ENCODE measurements around the gene SUPT4H1. TPM values are rescaled to one million over a fixed set of nuclear protein-coding genes. Genes with fewer than 3 reads are reported as not detected.

The SUPT4H1 gene
- total RNA-seq: 49.4 and 71.9 TPM in 2 replicates

DNA sequence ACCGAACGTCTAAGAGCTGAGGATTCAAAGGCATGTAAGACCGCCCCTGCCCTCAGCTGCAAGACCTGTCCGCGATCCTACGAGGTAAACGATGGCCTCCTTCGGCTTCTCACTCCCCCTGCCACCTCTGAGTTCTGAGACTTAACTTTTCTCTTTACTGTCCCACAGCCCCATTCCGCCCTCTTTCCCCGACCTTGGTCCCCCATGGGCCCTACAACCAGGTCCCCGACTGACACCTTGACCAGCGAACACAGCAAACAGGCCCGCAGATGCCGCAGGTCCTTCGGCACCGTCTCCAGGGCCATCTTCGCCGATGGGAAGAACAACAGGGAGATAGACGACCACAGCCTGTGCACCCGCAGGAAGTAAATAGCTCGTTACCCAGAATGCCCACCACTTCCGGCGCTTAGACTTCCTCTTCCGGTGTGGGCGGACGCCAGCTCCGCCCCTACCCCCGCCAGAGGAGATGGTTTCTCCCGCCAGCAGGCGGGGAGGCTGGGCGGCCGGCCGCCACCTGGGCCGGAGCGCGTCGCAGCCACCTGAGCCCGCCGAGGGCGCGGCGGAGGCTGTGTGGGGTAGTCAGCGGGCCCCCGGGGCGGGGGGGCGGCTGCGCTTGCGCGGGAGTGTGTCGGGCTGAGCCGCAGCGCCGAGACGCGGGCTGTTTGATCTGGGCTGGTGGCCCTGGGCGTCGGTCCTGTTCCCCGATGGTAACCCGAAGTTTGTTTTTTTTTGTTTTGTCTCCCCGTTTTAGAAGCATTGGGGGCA is at the start of gene SUPT4H1:
TSS of gene SUPT4H1 (minus strand) at position 371 of the 765 bp plus-strand sequence. CDS start at position 305, 66 bp downstream.

DNA sequence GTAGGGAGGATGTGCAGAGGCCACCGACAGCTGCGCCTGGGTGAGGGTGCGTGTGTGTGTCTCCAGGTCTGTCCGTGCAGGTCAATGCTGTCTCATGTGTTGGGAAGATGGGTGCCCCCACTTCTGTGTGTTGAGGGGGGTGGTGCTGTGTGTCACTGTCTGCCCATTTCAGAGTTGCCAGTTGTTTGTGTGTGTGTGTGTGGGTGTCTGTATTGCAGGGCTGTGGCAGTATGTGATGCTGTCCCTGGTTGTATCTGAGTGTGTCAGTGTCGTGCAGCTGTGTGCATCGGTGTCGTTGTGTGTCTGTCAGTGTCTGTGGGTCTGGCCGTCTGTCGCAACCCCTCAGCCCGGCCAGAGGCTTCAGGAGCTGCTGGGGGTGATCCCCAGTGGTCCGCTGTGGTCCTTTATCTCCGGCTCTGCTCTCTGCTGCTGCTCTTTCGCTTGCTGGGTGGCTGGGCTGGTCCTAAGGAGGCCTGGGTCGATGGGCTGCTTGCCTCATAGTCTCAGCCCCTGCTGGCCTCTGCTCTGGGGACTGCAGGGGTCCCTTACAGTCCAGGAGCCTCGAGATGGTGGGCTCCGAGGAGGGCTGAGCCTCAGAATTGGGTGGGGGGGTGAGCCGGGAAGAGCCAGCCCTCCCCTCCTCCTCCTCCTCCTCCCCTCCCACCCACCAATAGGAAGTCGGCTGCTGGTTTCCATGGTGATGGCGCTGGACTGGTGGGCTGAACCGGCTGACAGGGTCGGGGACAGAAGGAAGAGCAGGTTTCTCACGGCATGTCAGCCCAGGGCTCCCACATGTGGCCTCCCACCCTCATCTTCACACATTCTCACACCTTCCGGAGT is 23.6 kb downstream of the SUPT4H1 start, which contains the start of gene TSPOAP1:
TSS of gene TSPOAP1 (minus strand) at position 601 of the 840 bp plus-strand sequence. CDS start 875 bp downstream, outside the sequence.

Other genes starting within 250 kb of the SUPT4H1 start
- gene OR4D1, start 203.8 kb downstream of the SUPT4H1 start, total RNA-seq: not detected in 2 replicates
- not detected in 2 replicates for gene OR4D2, start 185.2 kb downstream of the SUPT4H1 start, total RNA-seq
- gene EPX, start 159.5 kb downstream of the SUPT4H1 start, total RNA-seq: not detected in 2 replicates
- gene MKS1, start 132.9 kb downstream of the SUPT4H1 start, total RNA-seq: 11.4 and 15.2 TPM in 2 replicates
- gene LPO, start 113.6 kb downstream of the SUPT4H1 start, total RNA-seq: not detected in 2 replicates
- not detected in 2 replicates for gene MPO, start 71.3 kb downstream of the SUPT4H1 start, total RNA-seq
- not detected in 2 replicates for gene TSPOAP1, start 23.4 kb downstream of the SUPT4H1 start, total RNA-seq
- gene RNF43, start 65.3 kb upstream of the SUPT4H1 start, total RNA-seq: 0.15 TPM in 1 of 2 replicates, not detected in the other
- gene HSF5, start 136.2 kb upstream of the SUPT4H1 start, total RNA-seq: under 0.01 TPM in 2 replicates
- 38.8 and 50.0 TPM in 2 replicates for gene MTMR4, start 162.4 kb upstream of the SUPT4H1 start, total RNA-seq